GM19468 (cell line): ENCODE results near the gene NBEAL1.
A peak's percentile ranks its signal among the peaks of the same experiment; 100 is the strongest.
"Not testable (repeated sequence)": the region's sequence is repeated elsewhere in the genome, so short reads cannot be mapped to it uniquely, and the experiment has no call there.

Experiments
- ATAC-seq: cut with Tn5 transposase; IDR thresholded peaks from one replicate; pipeline ENCODE4 v1.9.1; 2021; ENCODE audit warnings: mild to moderate bottlenecking, moderate library complexity, moderate number of reproducible peaks; ENCODE audit not compliant: unreplicated experiment; ENCODE audit errors: extremely low read depth

NBEAL1 gene

GRCh38 chr2:203195331-203196036 is 180.8 kb downstream of the NBEAL1 start:
- ATAC-seq: no peak

GRCh38 chr2:203200866-203201265 is 186.2 kb downstream of the NBEAL1 start:
- no peak for ATAC-seq

GRCh38 chr2:203201426-203201825 is 186.8 kb downstream of the NBEAL1 start:
- ATAC-seq: no peak

GRCh38 chr2:203209538-203209937 is 194.9 kb downstream of the NBEAL1 start:
- no peak for ATAC-seq

GRCh38 chr2:203225423-203226039 is 210.9 kb downstream of the NBEAL1 start:
- ATAC-seq: no peak

GRCh38 chr2:203229674-203230073 is 215.0 kb downstream of the NBEAL1 start:
- ATAC-seq: not testable (repeated sequence)

- no peak for ATAC-seq
These were observed 222.9 kb downstream of the NBEAL1 start for GRCh38 chr2:203237346-203238238.

- no peak for ATAC-seq
These were observed 223.6 kb downstream of the NBEAL1 start for GRCh38 chr2:203238292-203238703.

- ATAC-seq: peak; percentile 87
These were observed 224.2 kb downstream of the NBEAL1 start, which contains the start of gene CYP20A1 for GRCh38 chr2:203238704-203239526. CYP20A1 (plus strand) TSS chr2:203239018; CDS start chr2:203239063, 45 bp downstream.

- no peak for ATAC-seq
These were observed 225.8 kb downstream of the NBEAL1 start for GRCh38 chr2:203240491-203240890.

- no peak for ATAC-seq
These were observed 227.8 kb downstream of the NBEAL1 start for GRCh38 chr2:203242518-203242917.

- no peak for ATAC-seq
These were observed 232.0 kb downstream of the NBEAL1 start for GRCh38 chr2:203246646-203247045.

- no peak for ATAC-seq
These were observed 238.1 kb downstream of the NBEAL1 start for GRCh38 chr2:203252818-203253217.

GRCh38 chr2:203253422-203254095 is 238.9 kb downstream of the NBEAL1 start:
- not testable (repeated sequence) for ATAC-seq

GRCh38 chr2:203261326-203262159 is 246.9 kb downstream of the NBEAL1 start:
- no peak for ATAC-seq
